Upper lobe of left lung (tissue), 6 donors: ENCODE data around the gene MOB3C. TPM values are rescaled to one million over a fixed set of nuclear protein-coding genes. Genes with fewer than 3 reads are reported as not detected.

ENCODE experiments used
- ATAC-seq, 2 donors: fragments of 200-7000 bp; cut with Tn5 transposase; one replicate each; pipeline ENCODE4 v1.9.1; 2022; ENCODE audit warnings: mild to moderate bottlenecking in 2 of 2, moderate library complexity in 2 of 2; ENCODE audit not compliant: low FRiP score in 2 of 2
- DNase-seq, 2 donors: peaks; one replicate each; pipeline ENCODE4 v3.0.0-alpha.2; 2019 to 2020
- H3K27ac ChIP-seq, 4 donors: fragments of 200-600 bp; sonication (generic); one replicate each; pipeline ENCODE4 v1.5.1; 2016 to 2019
- H3K27me3 ChIP-seq, 4 donors: fragments of 200-600 bp; sonication (generic); one replicate each; pipeline ENCODE4 v1.5.1; 2017 to 2019
- H3K36me3 ChIP-seq, 4 donors: fragments of 200-600 bp; sonication (generic); one replicate each; pipeline ENCODE4 v1.5.1; 2016 to 2019
- H3K4me1 ChIP-seq, 4 donors: fragments of 200-600 bp; sonication (generic); one replicate each; pipeline ENCODE4 v1.5.1; 2018 to 2019
- H3K4me3 ChIP-seq, 4 donors: fragments of 200-600 bp; sonication (generic); one replicate each; pipeline ENCODE4 v1.5.1; 2017 to 2019; ENCODE audit warnings: mild to moderate bottlenecking in 2 of 4, moderate library complexity in 1 of 4
- H3K9me3 ChIP-seq, 4 donors: fragments of 200-600 bp; sonication (generic); one replicate each; pipeline ENCODE4 v1.5.1; 2018 to 2019
- EP300 ChIP-seq, 4 donors: sonication (generic); formaldehyde crosslinking; IDR thresholded peaks; one replicate each; pipeline ENCODE4 v1.5.1; 2017; ENCODE audit warnings: antibody characterized with exemption in 4 of 4, control low read depth in 2 of 4
- POLR2A ChIP-seq, 4 donors: fragments of 450-650 bp; IDR thresholded peaks; one replicate each; pipeline ENCODE4 v1.5.1; 2016 to 2017; ENCODE audit warnings: antibody characterized with exemption in 4 of 4, mild to moderate bottlenecking in 2 of 4
- POLR2AphosphoS5 ChIP-seq, 2 donors: sonication (generic); formaldehyde crosslinking; IDR thresholded peaks; one replicate each; pipeline ENCODE4 v1.5.1; 2017; ENCODE audit warnings: antibody characterized with exemption in 2 of 2
- WGBS, 2 donors: methylation state at CpG; one replicate each; pipeline ENCODE4 v1.1.5; 2017 to 2018; 5-methylcytosine and 5-hydroxymethylcytosine counted together
- total RNA-seq, 6 donors: library from RNA; depleted of rRNA in 4 of 6; stranded (reverse); fragments of >200 nt in 4 of 6; gene quantifications; one replicate each; pipeline versions ENCODE4 v1.1.0 to v1.2.1, GENCODE V29; 2016 to 2021
- TF ChIP-seq, protein P1 (sequence below), 6 experiments: fragments of 450-650 bp in 4 of 6; fragments of 200-600 bp in 2 of 6; sonication (generic) in 2 of 6; IDR thresholded peaks; one replicate each; pipeline ENCODE4 v1.5.1; 2016 to 2019; ENCODE audit warnings: antibody characterized with exemption in 6 of 6
- donor health status: DM: no; HTN: no; CAD: no; lungs with moderate emphysema.
- donor health status: DM: no; HTN: yes; CAD: no; lungs with severe emphysema.

MOB3C gene
- total RNA-seq, 6 donors from 2014 or later: 15.1 to 33.3 (median 22.2) TPM

GRCh38 chr1:46615088-46615487 lies 1.5 kb downstream of the MOB3C start:
- no peak for DNase-seq
- peak overlapping the region in 2 of 4 donors; percentile 17 to 93 for H3K27ac ChIP-seq
- no peaks in the 10 kb centered on the region for H3K27me3 ChIP-seq
- ATAC-seq: no peak
- WGBS, 2 donors: 92 to 96% methylated on average over 2 of the region's 2 CpGs
- TF ChIP-seq, protein P1, sequence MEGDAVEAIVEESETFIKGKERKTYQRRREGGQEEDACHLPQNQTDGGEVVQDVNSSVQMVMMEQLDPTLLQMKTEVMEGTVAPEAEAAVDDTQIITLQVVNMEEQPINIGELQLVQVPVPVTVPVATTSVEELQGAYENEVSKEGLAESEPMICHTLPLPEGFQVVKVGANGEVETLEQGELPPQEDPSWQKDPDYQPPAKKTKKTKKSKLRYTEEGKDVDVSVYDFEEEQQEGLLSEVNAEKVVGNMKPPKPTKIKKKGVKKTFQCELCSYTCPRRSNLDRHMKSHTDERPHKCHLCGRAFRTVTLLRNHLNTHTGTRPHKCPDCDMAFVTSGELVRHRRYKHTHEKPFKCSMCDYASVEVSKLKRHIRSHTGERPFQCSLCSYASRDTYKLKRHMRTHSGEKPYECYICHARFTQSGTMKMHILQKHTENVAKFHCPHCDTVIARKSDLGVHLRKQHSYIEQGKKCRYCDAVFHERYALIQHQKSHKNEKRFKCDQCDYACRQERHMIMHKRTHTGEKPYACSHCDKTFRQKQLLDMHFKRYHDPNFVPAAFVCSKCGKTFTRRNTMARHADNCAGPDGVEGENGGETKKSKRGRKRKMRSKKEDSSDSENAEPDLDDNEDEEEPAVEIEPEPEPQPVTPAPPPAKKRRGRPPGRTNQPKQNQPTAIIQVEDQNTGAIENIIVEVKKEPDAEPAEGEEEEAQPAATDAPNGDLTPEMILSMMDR (IDR thresholded peaks at IDR 0.05): no peak
- TF ChIP-seq EP300 (IDR thresholded peaks at IDR 0.05): no peak
- TF ChIP-seq POLR2AphosphoS5 (IDR thresholded peaks at IDR 0.05): no peak
- no peak for TF ChIP-seq POLR2A (IDR thresholded peaks at IDR 0.05)
- H3K36me3 ChIP-seq: peaks cover 0 to 24% (median 8%) of the 10 kb centered on the region in 4 donors
- peaks cover 44 to 63% (median 49%) of the 10 kb centered on the region in 4 donors for H3K4me1 ChIP-seq
- H3K9me3 ChIP-seq: no peaks in the 10 kb centered on the region
- H3K4me3 ChIP-seq: peak overlapping the region in 3 of 4 donors; percentile 71 to 85 (median 73)

- ATAC-seq (no peak), DNase-seq (no peak)
- H3K4me3 ChIP-seq: peak overlapping the region in 1 of 4 donors; percentile 85
- 89 to 93% methylated on average over 2 of the region's 2 CpGs for WGBS, 2 donors
- no peaks in the 10 kb centered on the region for H3K9me3 ChIP-seq
- peaks cover 44 to 63% (median 49%) of the 10 kb centered on the region in 4 donors for H3K4me1 ChIP-seq
- H3K27me3 ChIP-seq: no peaks in the 10 kb centered on the region
- H3K27ac ChIP-seq: peak overlapping the region; percentile 41 to 93 (median 64)
- TF ChIP-seq, protein P1 (IDR thresholded peaks at IDR 0.05): no peak
- no peak for TF ChIP-seq EP300 (IDR thresholded peaks at IDR 0.05)
- TF ChIP-seq POLR2AphosphoS5 (IDR thresholded peaks at IDR 0.05): no peak
- no peak for TF ChIP-seq POLR2A (IDR thresholded peaks at IDR 0.05)
- peaks cover 3 to 29% (median 12%) of the 10 kb centered on the region in 4 donors for H3K36me3 ChIP-seq
These were observed 2.0 kb downstream of the MOB3C start for GRCh38 chr1:46614604-46614984.

DNA sequence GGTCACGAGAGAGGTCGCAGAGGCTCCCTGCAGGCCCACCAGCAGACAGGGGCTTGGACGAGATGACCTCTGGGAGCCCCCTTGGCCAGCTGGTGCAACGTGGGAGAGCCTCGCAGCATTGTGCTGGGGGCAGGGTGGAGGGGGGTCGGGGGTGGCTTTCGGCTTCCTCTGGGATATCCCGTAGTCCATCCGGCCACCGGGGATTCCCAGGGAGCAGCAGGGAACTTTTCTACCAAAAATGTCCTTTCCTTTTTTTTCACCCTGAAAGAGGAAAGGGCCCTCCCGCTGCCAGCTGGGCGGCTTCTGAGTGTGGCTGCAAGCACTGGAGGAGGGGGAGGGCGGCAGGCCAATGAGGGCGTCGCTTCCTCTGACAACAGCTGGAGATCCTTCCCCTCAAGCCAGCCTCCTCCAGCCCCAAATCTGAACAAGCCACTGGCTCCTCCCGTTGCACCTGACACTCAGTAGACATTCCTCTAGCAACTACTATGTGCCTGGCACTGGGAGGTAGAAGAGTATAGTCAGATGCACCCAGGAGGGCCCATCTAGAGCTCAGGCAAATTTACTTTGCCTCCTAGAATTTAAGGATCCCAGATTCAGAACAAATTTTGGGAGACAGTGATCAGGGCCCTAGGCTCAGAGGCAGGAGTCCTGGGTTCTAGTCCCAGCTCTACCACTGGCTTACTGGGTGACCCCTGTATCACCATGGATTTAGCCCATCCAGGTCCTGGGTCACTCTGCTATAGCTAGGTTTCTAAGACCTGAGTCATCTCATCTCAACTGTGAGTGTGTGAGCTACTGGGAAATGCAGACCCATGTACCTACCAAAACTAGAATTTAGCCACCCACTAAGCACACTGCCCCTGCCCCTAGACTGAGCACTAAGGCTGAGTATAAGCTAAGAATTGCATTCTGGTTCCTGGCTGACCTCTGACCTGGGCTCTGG lies 2.7 kb downstream of the MOB3C start:
- Histone ChIP-seq H3K4me3 (peak overlapping the region in 2 of 4 donors; percentile 31 to 85), H3K4me1 (peaks cover 44 to 63% (median 49%) of the 10 kb centered on the region in 4 donors), H3K36me3 (peaks cover 4 to 35% (median 19%) of the 10 kb centered on the region in 4 donors), H3K27me3 (no peaks in the 10 kb centered on the region), H3K27ac (peak overlapping the region; percentile 41 to 93 (median 64)), H3K9me3 (no peaks in the 10 kb centered on the region)
- DNase-seq (peak; percentile 89 to 95), ATAC-seq (peak; percentile 73 to 82)
- TF ChIP-seq POLR2A (IDR thresholded peaks at IDR 0.05) (peak in 1 of 4 donors; percentile 17), EP300 (IDR thresholded peaks at IDR 0.05) (no peak), POLR2AphosphoS5 (IDR thresholded peaks at IDR 0.05) (peak; percentile 49 to 70)
- TF ChIP-seq, protein P1 (IDR thresholded peaks at IDR 0.05): no peak
- 5 to 9% methylated on average over 7 to 16 of the region's 16 CpGs for WGBS, 2 donors

DNA sequence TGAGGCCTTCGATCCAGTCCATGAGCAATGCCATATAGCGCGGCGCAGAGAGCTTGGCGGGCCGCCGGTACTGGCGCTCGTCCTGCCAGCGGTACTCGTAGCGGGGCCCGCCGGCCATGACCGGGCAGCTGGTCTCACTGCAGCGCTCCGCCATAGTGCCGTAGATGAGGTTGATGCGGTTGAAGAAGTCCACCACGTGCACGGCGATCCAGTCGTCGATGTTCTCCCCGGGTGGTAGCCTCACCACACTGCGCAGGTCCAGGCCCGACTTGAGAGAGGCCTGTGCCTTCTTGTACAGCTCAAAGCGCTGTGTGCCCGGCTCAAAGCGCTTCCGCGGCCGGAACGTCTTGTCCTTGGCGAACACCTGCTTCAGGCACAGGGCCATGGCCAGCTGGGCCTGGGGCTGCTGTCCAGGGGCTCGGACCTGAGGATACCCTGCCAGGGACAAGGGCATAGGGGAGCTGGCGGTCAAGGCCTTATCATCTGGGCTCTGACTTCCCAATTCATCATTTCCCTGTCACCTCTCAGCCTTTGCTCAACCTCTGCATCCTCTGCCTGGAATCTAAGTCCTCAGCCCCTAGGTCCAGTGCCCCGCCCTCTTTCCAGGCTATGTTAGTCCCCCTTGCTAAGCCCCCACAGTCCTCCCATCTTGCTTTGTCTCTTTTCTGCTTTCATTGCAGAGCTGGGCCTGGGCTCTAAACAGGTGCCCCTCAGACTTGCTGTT lies 3.5 kb downstream of the MOB3C start:
- Histone ChIP-seq H3K27ac (peak overlapping the region; percentile 41 to 93 (median 64)), H3K27me3 (no peaks in the 10 kb centered on the region), H3K36me3 (peaks cover 10 to 44% (median 27%) of the 10 kb centered on the region in 4 donors), H3K4me3 (peak overlapping the region in 2 of 4 donors; percentile 29 to 31), H3K4me1 (peaks cover 44 to 63% (median 49%) of the 10 kb centered on the region in 4 donors), H3K9me3 (no peaks in the 10 kb centered on the region)
- ATAC-seq (no peak), DNase-seq (peak in 1 of 2 donors; percentile 84)
- TF ChIP-seq POLR2AphosphoS5 (IDR thresholded peaks at IDR 0.05): no peak
- TF ChIP-seq POLR2A (IDR thresholded peaks at IDR 0.05): no peak
- TF ChIP-seq EP300 (IDR thresholded peaks at IDR 0.05): no peak
- TF ChIP-seq, protein P1 (IDR thresholded peaks at IDR 0.05): no peak
- 93 to 94% methylated on average over 30 to 38 of the region's 38 CpGs for WGBS, 2 donors
